Sciatic nerve (tissue), 2 donors: ENCODE measurements around the gene CACNA2D3. TPM values are rescaled to one million over a fixed set of nuclear protein-coding genes. Genes with fewer than 3 reads are reported as not detected.
A peak's percentile ranks its signal among the peaks of the same experiment; 100 is the strongest.

Source experiments
- ATAC-seq: fragments of 200-7000 bp; cut with Tn5 transposase; one replicate; pipeline ENCODE4 v1.9.1; 2020; ENCODE audit warnings: mild to moderate bottlenecking, moderate library complexity
- DNase-seq: peaks from one replicate; pipeline ENCODE4 v3.0.0-alpha.2; 2020; ENCODE audit warnings: low spot score
- intact Hi-C: fragments of 100-400 bp; cut with DNase I; formaldehyde crosslinking; loops from one replicate; pipeline ENCODE4 v1.14.2; 2022
- total RNA-seq: library from RNA; stranded (reverse); fragmentation: NEBNext Ultra II Directional; extraction: Animal tissue kit (Norgen Biotek cat#: 25700); gene quantifications from one replicate; pipeline ENCODE4 v1.2.1, GENCODE V29; 2021
- donor health status: DM: no; HTN: no; CAD: no.
- donor health status: DM: no; HTN: no; CAD: no.

CACNA2D3 gene
- total RNA-seq, 1 donor from 2014 or later: 6.9 TPM

DNA sequence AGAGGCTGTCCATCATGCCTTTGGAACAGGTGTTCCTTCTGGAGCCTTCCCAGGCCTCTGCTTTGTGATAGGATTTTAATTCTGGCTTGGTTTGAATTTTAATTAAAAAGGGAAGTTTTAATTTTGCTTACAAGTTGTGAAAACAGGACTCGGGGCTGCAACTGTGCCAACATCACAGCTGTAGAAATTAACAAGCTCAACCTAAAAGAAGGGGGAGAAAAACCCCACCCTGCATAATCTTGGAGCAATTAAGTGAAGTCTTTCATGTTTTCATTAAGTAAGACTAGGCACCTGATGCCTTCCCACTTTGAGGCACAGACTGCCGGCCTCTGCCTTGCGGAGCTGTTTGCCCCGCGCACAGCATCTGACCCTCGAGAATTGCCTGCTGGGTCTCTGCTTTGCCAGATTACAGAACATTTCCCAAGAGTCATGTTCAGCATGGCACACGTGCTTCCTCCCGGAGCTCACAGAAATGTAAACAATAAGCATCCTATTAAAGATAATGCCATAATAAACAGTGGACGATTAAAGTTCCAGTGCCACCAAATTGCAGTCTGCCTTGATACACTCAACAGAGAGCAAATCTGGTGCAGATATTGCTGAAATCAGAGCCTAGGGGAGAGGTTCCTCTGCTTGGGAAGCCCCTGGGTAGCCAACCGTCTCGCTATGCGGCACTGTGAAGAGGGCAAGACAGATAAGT lies 441.3 kb downstream of the CACNA2D3 start:
- intact Hi-C loops: no loop called here
- DNase-seq: no peak
- no peak for ATAC-seq

DNA sequence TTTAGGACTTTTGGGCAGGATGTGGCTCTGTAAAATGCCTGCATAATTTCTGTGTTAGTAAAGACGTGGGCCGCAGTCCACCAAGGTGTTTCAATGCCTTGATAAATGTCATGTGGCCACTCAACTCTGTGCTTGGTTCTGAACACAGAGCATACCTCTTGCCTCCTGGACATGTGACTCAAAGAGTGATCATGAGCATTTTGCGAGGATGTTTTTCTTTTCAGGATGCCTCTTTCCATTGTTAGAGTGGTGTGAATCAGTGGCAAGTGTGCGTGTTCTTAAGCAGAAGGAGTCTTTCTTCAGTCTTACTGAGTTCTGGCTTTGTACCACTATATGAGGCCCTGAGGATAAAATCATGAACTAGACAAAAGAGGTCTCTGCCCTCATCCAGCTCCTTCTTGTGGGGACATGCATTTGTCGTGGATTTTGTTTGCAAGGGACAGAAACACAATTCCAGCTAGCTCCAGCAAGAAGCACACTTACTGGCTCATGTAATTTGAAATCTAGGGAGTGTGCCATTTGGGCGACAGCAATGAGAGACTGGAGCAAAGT lies 442.1 kb downstream of the CACNA2D3 start:
- intact Hi-C loops: no loop called here
- no peak for DNase-seq
- no peak for ATAC-seq

DNA sequence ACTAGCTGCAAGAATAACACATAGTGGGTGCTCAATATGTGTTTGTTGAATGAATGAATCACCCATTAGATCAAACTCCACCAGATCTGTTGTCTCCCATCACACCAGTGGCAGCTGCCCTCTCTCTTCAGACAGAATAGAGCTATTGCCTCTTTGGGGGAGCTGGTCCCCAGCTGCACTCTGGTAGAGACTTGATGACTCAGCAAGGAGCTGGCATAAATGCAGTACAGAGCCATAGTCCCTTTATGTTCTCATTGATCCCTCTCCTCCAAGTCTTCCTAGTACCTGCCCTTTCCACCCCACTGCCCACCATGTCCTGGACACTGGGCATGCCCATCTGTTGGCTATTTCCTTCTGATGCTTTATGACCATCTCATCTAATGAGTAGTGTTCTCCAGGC lies 443.6 kb downstream of the CACNA2D3 start:
- DNase-seq (no peak), ATAC-seq (no peak)
- intact Hi-C loops: no loop called here

DNA sequence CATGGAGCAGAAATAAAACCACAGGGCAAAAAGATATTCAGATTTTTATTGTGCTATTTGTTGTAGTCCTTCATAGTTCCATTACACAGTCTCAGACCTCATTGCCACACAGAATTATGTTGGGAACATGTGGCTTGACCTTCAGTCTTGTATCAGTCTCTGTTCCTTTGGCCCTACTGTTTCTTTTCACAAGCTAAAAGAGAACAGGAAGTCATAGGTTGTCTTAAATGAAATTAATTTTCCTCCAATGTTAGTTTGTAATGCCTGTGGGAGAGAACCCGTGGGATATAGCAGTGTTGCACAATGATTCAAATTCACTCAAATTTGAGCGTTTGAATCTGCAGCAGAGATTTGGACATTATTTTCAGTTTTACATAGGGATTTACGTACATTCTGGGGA lies 445.6 kb downstream of the CACNA2D3 start:
- peak; percentile 93 for ATAC-seq
- DNase-seq: no peak
- intact Hi-C loops: no loop called here

DNA sequence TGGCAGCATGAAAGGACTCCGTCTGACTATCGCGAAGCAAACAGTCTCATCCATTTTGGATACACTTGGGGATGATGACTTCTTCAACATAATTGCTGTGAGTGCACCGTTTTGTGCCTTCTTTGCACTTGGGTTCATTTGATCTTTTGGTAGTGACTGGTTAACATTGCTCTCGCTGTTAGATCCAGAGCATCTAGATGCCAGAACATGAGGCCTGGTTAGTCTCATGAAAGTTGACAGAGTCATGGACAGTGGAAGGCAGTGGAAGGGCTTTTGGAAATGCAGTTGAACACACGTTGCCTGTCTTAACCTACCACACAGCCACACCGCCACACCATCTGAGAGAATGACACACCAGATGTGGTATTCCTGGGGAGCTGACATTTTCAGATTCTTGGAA lies 447.7 kb downstream of the CACNA2D3 start:
- DNase-seq (no peak), ATAC-seq (no peak)
- intact Hi-C loops: no loop called here

DNA sequence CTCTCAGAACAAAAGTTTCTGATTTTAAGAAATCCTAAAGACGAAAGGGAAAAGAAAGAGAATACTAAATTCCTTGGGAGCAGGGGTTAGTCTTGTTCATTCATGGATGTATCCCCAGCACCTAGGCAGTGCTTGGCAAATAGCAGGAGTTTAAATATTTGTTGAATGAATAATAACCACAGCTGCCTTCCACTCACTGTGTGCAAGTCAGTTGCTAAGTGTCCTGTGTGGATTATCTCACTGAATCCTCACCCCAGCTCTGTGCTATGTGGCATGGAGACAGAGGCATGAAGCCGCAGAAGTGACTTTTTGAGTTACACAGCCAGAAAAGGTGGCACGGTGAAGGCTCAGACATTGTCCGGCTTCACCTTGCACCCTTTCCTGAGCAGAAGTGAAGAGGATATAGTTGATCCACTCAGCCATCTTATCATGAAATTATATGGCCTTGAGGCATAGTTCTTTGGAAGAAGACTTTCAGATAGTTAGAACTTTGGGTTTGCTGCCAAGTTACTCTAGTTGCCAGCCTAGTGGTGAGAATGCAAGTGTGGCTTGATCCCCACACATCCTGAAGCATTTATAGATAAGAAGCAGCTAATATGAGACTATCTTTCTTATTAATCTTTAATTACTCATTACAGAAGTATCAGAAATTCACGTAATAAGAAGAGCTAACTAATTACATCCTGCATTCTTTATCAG lies 450.0 kb downstream of the CACNA2D3 start:
- no peak for ATAC-seq
- intact Hi-C loops: no loop called here
- DNase-seq: no peak

DNA sequence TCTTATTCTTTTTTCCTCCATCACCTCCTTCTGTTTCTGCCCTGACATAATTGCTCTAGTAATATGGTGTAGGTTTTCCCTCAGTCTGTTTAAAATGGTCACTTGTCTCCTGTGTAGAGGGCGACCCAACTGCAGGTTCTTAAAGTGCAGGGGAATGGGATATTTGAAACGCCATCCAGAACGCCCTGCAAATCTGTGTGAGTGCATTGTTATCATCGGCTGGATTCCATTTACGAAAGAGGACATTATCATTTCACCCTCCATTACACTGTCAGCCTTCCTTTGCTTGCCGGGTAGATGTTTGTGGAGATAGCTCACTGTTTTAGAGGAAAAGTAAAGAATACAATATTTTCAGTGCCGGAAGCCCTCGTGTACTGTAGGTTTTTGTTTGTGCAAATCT lies 451.5 kb downstream of the CACNA2D3 start:
- no peak for ATAC-seq
- intact Hi-C loops: no loop called here
- no peak for DNase-seq

DNA sequence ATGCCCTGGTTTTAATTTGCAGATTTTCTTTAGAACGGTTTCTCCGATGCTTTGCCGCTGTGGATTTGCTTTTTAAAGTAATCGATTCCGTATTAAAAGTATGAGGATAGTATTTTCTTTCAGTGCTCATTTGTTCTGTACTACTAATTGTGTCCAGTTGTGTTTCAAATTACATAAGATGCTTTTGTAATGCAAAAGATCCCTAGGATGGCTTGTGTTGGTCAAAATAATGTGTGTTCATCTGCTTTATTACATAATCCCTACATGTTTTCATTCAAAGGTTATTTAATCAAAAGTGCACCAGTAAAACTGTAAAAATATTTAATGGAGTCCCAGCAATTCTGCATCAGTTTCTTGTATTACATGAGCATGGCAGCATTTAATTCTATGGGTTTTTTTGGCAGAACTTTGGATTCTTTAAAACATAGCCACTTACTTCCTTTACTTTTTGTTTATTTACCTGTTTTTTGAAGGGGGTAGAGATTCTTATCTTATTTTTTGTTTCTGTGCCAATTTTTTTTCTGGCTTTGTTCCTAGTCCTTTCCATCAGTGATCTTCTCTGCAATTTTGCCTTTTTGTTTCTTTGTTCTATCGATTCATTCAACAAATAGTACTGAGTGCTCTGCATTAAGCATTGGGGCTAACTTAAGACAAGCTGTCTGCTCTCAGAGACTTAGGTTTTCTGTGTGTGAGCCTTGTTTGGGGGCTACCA lies 452.7 kb downstream of the CACNA2D3 start:
- intact Hi-C loops: no loop called here
- DNase-seq: no peak
- ATAC-seq: no peak

DNA sequence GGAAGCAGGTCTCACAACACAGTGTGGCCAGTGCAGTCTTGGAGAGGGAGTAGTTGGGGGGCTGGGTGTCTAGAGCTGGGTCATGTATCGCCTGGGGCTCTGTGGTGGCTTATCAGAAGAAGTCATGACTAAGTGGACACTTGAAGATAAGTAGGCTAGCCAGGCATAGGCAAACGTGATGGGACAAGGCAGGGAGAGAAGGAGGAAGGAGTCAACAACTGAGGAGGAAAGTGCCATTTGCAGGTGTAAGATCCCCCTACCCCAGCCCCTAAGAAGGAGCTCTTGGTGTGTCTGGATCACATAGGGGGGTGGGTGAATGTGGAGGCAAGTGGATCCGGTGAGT lies 453.2 kb downstream of the CACNA2D3 start:
- intact Hi-C loops: no loop called here
- DNase-seq: no peak
- no peak for ATAC-seq

DNA sequence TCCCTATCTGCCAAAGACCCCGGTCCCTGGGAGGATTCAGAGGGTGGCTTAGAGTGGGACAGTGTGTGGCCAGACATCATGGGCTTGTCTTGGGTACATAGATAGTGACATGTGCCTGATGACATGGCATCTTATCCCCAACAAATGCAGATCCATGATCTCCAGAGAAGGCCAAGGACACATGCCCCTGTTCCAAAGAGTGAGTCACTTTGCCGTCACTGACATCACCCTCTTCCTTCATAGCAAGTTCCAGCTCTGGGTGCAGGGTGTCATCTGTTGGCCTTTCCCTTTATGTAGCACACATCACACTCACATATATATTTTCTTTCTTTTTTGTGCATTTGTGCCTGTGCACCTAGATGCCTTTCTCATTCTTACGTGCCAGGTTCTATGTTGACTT lies 455.0 kb downstream of the CACNA2D3 start:
- no peak for DNase-seq
- no peak for ATAC-seq
- intact Hi-C loops: no loop called here

DNA sequence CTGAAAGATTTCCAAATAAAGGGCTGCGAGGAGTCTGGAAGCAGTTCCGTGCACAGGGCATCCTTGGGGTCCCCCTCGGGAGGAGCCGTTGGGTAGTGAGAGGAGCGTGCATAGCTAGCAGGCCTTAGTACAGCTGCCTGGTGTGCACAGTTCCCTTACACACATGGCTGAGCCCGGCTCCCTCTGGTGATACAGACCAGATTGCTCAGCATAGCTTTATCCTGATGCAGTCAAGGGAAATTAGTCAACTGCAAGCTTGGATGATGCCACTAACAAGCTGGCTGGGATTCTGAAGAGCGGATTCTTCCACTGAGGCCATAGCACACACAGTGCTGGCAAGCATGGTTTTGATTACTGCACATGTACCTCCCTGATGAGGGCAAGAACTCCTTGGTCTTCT lies 456.1 kb downstream of the CACNA2D3 start:
- ATAC-seq (peak; percentile 26), DNase-seq (no peak)
- intact Hi-C loops: no loop called here

DNA sequence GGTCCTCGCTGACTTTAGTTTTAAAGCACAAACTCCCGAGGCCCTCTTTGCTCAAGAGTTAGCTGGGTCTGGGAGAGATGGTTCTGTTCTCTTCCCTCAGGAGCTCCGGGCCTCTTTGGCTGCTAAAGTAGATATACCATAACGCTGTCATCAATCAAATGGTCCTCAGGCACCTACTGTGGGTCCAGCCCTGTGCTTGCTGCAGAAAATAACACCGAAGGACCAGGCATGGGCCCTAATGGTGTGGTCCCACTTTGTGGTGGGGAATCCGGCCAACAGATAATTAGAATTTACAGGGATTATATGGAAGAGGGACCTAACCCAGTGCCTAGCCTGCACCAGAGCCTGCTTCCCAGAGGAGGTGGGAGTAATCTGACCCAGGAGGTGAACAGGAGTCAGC lies 458.1 kb downstream of the CACNA2D3 start:
- intact Hi-C loops: no loop called here
- ATAC-seq: no peak
- no peak for DNase-seq

DNA sequence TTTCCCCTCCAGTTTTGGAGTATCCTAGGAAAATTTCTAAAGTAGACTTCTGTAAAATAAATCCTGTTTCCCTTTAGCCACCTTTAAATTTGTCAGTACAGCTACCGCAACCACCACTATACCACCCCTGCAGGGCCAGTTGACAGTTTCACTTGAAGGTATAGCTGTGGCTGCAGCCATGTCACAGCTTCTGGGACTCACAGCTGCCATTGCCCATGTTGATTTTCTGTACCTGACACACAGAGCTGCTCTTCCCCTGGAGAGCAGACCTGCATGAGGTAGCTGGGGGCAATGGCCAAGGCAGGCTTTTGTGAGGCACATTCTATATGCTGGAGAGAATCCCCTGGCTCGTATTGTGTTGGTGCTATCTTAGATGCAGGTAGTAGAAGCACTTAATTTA lies 460.1 kb downstream of the CACNA2D3 start:
- intact Hi-C loops: no loop called here
- DNase-seq: no peak
- no peak for ATAC-seq

DNA sequence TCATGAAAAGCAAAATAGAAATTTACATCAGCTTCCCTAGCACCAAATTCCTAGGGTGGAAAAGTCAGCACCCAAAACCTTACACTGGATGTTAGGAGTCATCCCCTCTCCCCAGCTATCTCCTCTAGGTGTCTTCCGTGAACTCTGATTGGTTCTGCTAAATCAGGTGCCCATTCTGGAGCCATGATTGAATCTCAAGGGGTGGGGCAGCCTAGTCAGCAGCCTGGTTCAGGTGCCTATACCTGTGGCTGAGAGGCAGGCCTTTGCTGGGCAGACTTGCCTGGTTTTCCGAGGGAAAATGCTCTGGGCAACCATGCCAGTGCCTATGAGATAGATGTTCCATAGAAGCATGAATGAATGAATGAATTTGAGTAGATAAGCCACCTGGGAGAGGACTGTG lies 468.8 kb downstream of the CACNA2D3 start:
- DNase-seq (no peak), ATAC-seq (no peak)
- intact Hi-C loops: no loop called here

DNA sequence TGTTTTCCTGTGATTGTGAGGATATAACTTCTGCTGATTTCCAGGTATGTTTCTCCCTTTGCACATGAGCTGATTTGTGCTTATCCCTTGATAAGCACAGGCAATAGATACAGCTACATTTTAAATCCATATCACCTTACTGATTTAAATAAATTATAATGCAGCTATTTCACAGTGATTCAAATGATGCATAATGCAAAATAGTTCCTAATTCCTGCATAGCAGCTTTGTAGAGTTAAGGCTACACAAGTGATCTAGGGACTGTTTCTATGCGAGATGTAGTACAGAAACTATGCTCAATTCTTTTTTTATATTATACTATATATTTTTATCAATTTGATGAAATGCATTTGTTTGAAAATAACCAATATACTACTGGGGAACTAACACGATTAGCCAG lies 471.3 kb downstream of the CACNA2D3 start:
- no peak for DNase-seq
- ATAC-seq: no peak
- intact Hi-C loops: no loop called here

DNA sequence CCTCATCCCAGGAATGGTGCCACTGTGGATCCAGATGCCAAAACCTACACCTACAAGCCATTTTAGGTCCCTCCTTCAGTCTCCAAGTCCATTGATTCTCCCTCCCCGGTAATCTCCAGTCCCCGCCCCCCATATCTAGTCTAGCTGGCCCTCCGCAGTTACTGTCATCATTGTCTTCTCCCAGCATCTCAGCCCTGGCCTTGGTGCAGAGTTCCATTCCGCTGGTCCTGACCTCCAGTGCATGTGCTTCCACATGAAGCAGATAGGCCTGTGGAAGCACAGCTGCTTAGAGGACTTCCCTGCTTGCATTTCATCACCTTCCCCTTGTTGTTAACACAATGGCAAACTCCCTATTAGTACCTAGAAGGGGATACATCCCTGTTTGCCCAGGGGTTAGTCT lies 473.7 kb downstream of the CACNA2D3 start:
- DNase-seq: no peak
- no peak for ATAC-seq
- intact Hi-C loops: no loop called here

DNA sequence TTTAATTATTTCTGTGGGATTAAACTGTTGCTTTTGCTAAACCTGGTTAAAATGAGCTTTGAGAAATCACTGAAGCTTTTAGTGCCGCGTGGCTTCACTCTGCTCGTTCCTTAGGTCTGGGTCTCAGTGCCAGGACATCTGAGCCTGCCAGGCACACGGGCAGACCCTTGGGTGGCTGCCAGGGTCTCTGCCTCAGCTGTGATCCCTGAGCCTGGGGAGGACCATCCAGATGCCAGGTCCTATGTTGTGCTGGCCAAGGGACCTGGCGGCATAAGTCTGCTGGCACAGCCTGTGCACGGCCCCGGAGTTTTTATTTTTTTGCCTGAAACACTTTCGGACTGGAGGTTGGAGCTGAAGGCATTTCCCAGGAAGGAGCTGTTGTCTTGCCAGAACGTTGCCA lies 477.4 kb downstream of the CACNA2D3 start:
- ATAC-seq (peak; percentile 20), DNase-seq (no peak)
- intact Hi-C loops: no loop called here

DNA sequence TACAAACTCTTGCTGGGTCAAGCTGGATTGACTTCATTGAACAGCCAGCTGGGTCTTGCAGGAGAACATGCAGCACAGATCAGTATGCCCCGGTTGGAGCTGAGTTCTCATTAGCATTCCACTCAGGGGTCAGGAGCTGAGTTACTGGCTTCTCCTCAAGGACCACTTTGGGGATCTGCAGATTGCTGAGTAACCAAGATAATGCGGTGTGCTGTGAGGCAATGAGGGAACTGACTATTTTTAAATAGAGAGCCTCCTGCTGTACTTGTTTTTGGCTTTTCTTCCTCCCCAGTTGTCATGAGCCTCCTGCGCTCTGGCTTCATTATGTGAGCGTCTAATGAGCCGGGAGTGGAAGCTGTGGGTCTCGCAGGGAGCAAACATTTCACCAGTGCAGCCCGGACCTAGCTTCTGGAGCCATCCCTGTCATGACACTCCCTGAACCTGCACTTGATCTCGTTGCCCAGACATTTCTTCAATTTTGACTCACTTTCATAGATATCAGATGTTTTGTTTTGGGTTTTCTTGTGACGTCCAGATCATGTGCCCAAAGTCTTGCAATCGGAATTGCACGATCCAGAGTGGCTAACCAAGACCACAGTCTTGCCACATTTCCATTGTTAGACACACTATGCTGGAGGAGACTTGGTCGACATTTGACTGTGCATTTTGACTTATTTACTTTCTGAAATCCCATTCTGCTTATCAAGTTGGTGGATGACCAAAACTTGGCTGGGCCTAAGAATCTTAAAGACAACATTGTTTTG lies 478.3 kb downstream of the CACNA2D3 start:
- intact Hi-C loops: no loop called here
- no peak for DNase-seq
- peak; percentile 84 for ATAC-seq

DNA sequence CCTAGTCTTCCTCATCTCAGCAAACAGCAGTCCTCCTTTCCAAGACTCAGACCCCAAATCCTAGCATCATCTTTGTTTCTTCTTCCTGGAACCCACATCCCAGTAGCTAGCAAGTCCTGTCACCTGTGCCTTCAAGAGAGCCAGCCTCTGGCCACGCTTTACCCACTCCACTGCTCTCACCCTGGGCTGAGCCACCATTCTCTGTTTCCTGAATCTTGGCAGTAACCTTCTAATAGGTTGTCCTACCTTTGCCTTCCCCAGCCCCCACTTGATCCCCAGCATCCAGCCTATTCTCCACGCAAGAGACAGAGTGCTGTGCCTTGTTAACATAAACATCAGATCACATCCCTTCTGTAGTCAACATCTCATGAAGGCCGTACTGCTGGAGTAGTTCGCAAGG lies 482.1 kb downstream of the CACNA2D3 start:
- intact Hi-C loops: no loop called here
- DNase-seq (no peak), ATAC-seq (no peak)

DNA sequence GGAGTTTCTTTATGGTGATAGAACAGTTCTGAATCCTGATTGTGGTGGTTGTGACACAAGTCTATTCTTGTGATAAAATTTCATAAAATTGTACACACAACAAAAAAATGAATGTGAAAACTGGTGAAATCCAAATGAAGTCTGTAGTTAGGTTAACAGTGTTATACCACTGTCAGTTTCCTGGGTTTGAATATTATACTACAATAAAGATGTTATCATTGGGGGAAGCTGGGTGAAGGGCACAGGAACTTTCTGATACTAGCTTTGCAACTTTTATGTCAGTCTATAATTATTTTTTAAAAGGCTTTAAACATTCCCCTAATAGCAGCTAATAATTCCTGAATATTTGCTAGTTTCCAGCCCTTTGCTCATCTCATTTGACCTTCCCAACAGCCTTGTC lies 485.7 kb downstream of the CACNA2D3 start:
- ATAC-seq: no peak
- no peak for DNase-seq
- intact Hi-C loops: no loop called here
